ENCODE data around the gene KRTAP12-1. TPM values are rescaled to one million over a fixed set of nuclear protein-coding genes. Genes with fewer than 3 reads are reported as not detected.

Gene KRTAP12-1
- polyA plus RNA-seq, 1 experiment, result not detected

GRCh38 chr21:44684077-44684476, 2.1 kb upstream of the KRTAP12-1 start:
- Histone ChIP-seq H3K27ac (ENCODE audit: low read depth, low read length) (no peak overlapping the region), H3K27me3 (ENCODE audit: control insufficient read depth, insufficient read depth, low read length) (peaks cover 16% of the 10 kb centered on the region), H3K4me3 (ENCODE audit: low read depth, low read length) (no peak overlapping the region), H3K9me3 (ENCODE audit: control insufficient read depth, insufficient read depth, low read length) (no peaks in the 10 kb centered on the region)
- DNase-seq (ENCODE audit: low read depth, low spot score), result no peak
- ChIA-PET CTCF (no interaction called here), POLR2A (no interaction called here)
- no peak for TF ChIP-seq CTCF (IDR thresholded peaks at IDR 0.05; ENCODE audit: low read depth, low read length)

GRCh38 chr21:44682580-44683151, 703 bp upstream of the KRTAP12-1 start:
- Histone ChIP-seq H3K27ac (ENCODE audit: low read depth, low read length) (no peak overlapping the region), H3K27me3 (ENCODE audit: control insufficient read depth, insufficient read depth, low read length) (peaks cover 12% of the 10 kb centered on the region), H3K4me3 (ENCODE audit: low read depth, low read length) (no peak overlapping the region), H3K9me3 (ENCODE audit: control insufficient read depth, insufficient read depth, low read length) (no peaks in the 10 kb centered on the region)
- ChIA-PET POLR2A (no interaction called here), CTCF (no interaction called here)
- no peak for TF ChIP-seq CTCF (IDR thresholded peaks at IDR 0.05; ENCODE audit: low read depth, low read length)
- DNase-seq (ENCODE audit: low read depth, low spot score), result no peak

- peaks cover 14% of the 10 kb centered on the region for H3K27me3 ChIP-seq (ENCODE audit: control insufficient read depth, insufficient read depth, low read length)
- no peak for TF ChIP-seq CTCF (IDR thresholded peaks at IDR 0.05; ENCODE audit: low read depth, low read length)
- CTCF ChIA-PET, result no interaction called here
Observed at GRCh38 chr21:44681152-44681551, 811 bp downstream of the KRTAP12-1 start.

GRCh38 chr21:44677881-44678280, 4.1 kb downstream of the KRTAP12-1 start:
- Histone ChIP-seq H3K4me3 (ENCODE audit: low read depth, low read length) (no peak overlapping the region), H3K27me3 (ENCODE audit: control insufficient read depth, insufficient read depth, low read length) (peaks cover 15% of the 10 kb centered on the region)
- POLR2A ChIA-PET, result no interaction called here

More at GRCh38 chr21:44681152-44681551, 811 bp downstream of the KRTAP12-1 start:
- DNase-seq (ENCODE audit: low read depth, low spot score), result no peak
- no peak overlapping the region for H3K4me3 ChIP-seq (ENCODE audit: low read depth, low read length)
- H3K9me3 ChIP-seq (ENCODE audit: control insufficient read depth, insufficient read depth, low read length), result no peaks in the 10 kb centered on the region
- POLR2A ChIA-PET, result no interaction called here
- no peak overlapping the region for H3K27ac ChIP-seq (ENCODE audit: low read depth, low read length)

GRCh38 chr21:44671911-44672310, 10.1 kb downstream of the KRTAP12-1 start:
- H3K27me3 ChIP-seq (ENCODE audit: control insufficient read depth, insufficient read depth, low read length), result peaks cover 5% of the 10 kb centered on the region
- no peaks in the 10 kb centered on the region; the same call in 1 of the 2 replicates for H3K9me3 ChIP-seq (ENCODE audit: control insufficient read depth, insufficient read depth, low read length)
- no peak overlapping the region for H3K27ac ChIP-seq (ENCODE audit: low read depth, low read length)
- ChIA-PET POLR2A (no interaction called here), CTCF (no interaction called here)
- H3K4me3 ChIP-seq (ENCODE audit: low read depth, low read length), result no peak overlapping the region
- no peak for TF ChIP-seq CTCF (IDR thresholded peaks at IDR 0.05; ENCODE audit: low read depth, low read length)
- no peak for DNase-seq (ENCODE audit: low read depth, low spot score)

More at GRCh38 chr21:44677881-44678280, 4.1 kb downstream of the KRTAP12-1 start:
- no peak for DNase-seq (ENCODE audit: low read depth, low spot score)
- CTCF ChIA-PET, result no interaction called here
- Histone ChIP-seq H3K27ac (ENCODE audit: low read depth, low read length) (no peak overlapping the region), H3K9me3 (ENCODE audit: control insufficient read depth, insufficient read depth, low read length) (no peaks in the 10 kb centered on the region)
- no peak for TF ChIP-seq CTCF (IDR thresholded peaks at IDR 0.05; ENCODE audit: low read depth, low read length)
